Measurements from ENCODE around the gene NCOA7.
"Not testable (repeated sequence)": the region's sequence is repeated elsewhere in the genome, so short reads cannot be mapped to it uniquely, and the experiment has no call there.

NCOA7 gene

GRCh38 chr6:125961117-125961516 lies 170.4 kb downstream of the NCOA7 start:
- H3K4me2 ChIP-seq = no peak overlapping the region
- no peak overlapping the region for H3K27ac ChIP-seq

GRCh38 chr6:125962900-125963497 lies 172.2 kb downstream of the NCOA7 start:
- H3K4me3 ChIP-seq = no peak overlapping the region
- H3K36me3 ChIP-seq = peaks cover 35% of the 10 kb centered on the region
- H3K27ac ChIP-seq = no peak overlapping the region
- H4K20me1 ChIP-seq = peaks cover 24% of the 10 kb centered on the region; the same call in 1 of the 2 replicates
- H3K9ac ChIP-seq = no peak overlapping the region
- H3K9me3 ChIP-seq = no peaks in the 10 kb centered on the region
- H3K27me3 ChIP-seq = no peaks in the 10 kb centered on the region
- H3K4me1 ChIP-seq = peaks cover 19% of the 10 kb centered on the region
- H3K4me2 ChIP-seq = no peak overlapping the region
- no peak for TF ChIP-seq Cebpa-rat (IDR thresholded peaks at IDR 0.05)

More at GRCh38 chr6:125961117-125961516, 170.4 kb downstream of the NCOA7 start:
- H3K27me3 ChIP-seq = no peaks in the 10 kb centered on the region
- H3K36me3 ChIP-seq = peaks cover 23% of the 10 kb centered on the region
- H3K9me3 ChIP-seq = no peaks in the 10 kb centered on the region
- H3K9ac ChIP-seq = no peak overlapping the region
- no peak for TF ChIP-seq Cebpa-rat (IDR thresholded peaks at IDR 0.05)
- peaks cover 24% of the 10 kb centered on the region; the same call in 1 of the 2 replicates for H4K20me1 ChIP-seq
- H3K4me3 ChIP-seq = no peak overlapping the region
- H3K4me1 ChIP-seq = peaks cover 25% of the 10 kb centered on the region

- Histone ChIP-seq H4K20me1 (peaks cover 24% of the 10 kb centered on the region; the same call in 1 of the 2 replicates), H3K4me3 (no peak overlapping the region), H3K27me3 (no peaks in the 10 kb centered on the region), H3K9me3 (no peaks in the 10 kb centered on the region), H3K36me3 (peaks cover 40% of the 10 kb centered on the region), H3K9ac (no peak overlapping the region), H3K4me2 (no peak overlapping the region), H3K27ac (no peak overlapping the region), H3K4me1 (peaks cover 19% of the 10 kb centered on the region)
- no peak for TF ChIP-seq Cebpa-rat (IDR thresholded peaks at IDR 0.05)
Measured at GRCh38 chr6:125963817-125964216, 173.1 kb downstream of the NCOA7 start.

- H3K4me2 ChIP-seq = no peak overlapping the region
- no peak for TF ChIP-seq Cebpa-rat (IDR thresholded peaks at IDR 0.05)
- H3K9me3 ChIP-seq = no peaks in the 10 kb centered on the region
- no peak overlapping the region for H3K4me3 ChIP-seq
- no peak overlapping the region for H3K27ac ChIP-seq
- peaks cover 16% of the 10 kb centered on the region; the same call in 1 of the 2 replicates for H4K20me1 ChIP-seq
- H3K36me3 ChIP-seq = peaks cover 27% of the 10 kb centered on the region
- no peaks in the 10 kb centered on the region for H3K27me3 ChIP-seq
- H3K9ac ChIP-seq = no peak overlapping the region
- H3K4me1 ChIP-seq = peaks cover 17% of the 10 kb centered on the region
Measured at GRCh38 chr6:125966569-125966968, 175.8 kb downstream of the NCOA7 start.

GRCh38 chr6:125968493-125968892 lies 177.7 kb downstream of the NCOA7 start:
- no peak for TF ChIP-seq Cebpa-rat (IDR thresholded peaks at IDR 0.05)
- no peaks in the 10 kb centered on the region for H3K27me3 ChIP-seq
- peaks cover 11% of the 10 kb centered on the region for H3K4me1 ChIP-seq
- H4K20me1 ChIP-seq = peaks cover 6% of the 10 kb centered on the region; the same call in 1 of the 2 replicates
- H3K36me3 ChIP-seq = peaks cover 32% of the 10 kb centered on the region
- no peaks in the 10 kb centered on the region for H3K9me3 ChIP-seq
- no peak overlapping the region for H3K27ac ChIP-seq
- no peak overlapping the region for H3K9ac ChIP-seq
- H3K4me3 ChIP-seq = no peak overlapping the region
- peak overlapping the region; percentile 52 for H3K4me2 ChIP-seq

- Histone ChIP-seq H3K4me3 (no peak overlapping the region), H3K27ac (no peak overlapping the region), H3K4me2 (no peak overlapping the region), H4K20me1 (no peaks in the 10 kb centered on the region; the same call in 1 of the 2 replicates), H3K9ac (no peak overlapping the region), H3K4me1 (peaks cover 11% of the 10 kb centered on the region), H3K27me3 (no peaks in the 10 kb centered on the region), H3K9me3 (no peaks in the 10 kb centered on the region), H3K36me3 (peaks cover 43% of the 10 kb centered on the region)
- no peak for TF ChIP-seq Cebpa-rat (IDR thresholded peaks at IDR 0.05)
Measured at GRCh38 chr6:125970760-125971159, 180.0 kb downstream of the NCOA7 start.

- not testable (repeated sequence) for H3K27me3 ChIP-seq, H3K4me3 ChIP-seq, H3K9ac ChIP-seq, H3K4me2 ChIP-seq, H3K27ac ChIP-seq, H4K20me1 ChIP-seq, H3K9me3 ChIP-seq
- peaks cover 11% of the 10 kb centered on the region for H3K4me1 ChIP-seq
- peaks cover 40% of the 10 kb centered on the region for H3K36me3 ChIP-seq
Measured at GRCh38 chr6:125972478-125972877, 181.7 kb downstream of the NCOA7 start.

- no peaks in the 10 kb centered on the region for H3K27me3 ChIP-seq
- H3K27ac ChIP-seq = no peak overlapping the region
- no peak overlapping the region for H3K4me3 ChIP-seq
- no peak for TF ChIP-seq Cebpa-rat (IDR thresholded peaks at IDR 0.05)
- peaks cover 27% of the 10 kb centered on the region; the same call in 1 of the 2 replicates for H3K36me3 ChIP-seq
- H3K4me1 ChIP-seq = no peaks in the 10 kb centered on the region
- no peak overlapping the region for H3K4me2 ChIP-seq
- no peaks in the 10 kb centered on the region for H4K20me1 ChIP-seq
- H3K9ac ChIP-seq = no peak overlapping the region
- H3K9me3 ChIP-seq = no peaks in the 10 kb centered on the region
Measured at GRCh38 chr6:125974214-125974866, 183.6 kb downstream of the NCOA7 start.

- H4K20me1 ChIP-seq = no peaks in the 10 kb centered on the region
- no peak overlapping the region for H3K4me3 ChIP-seq
- peaks cover 28% of the 10 kb centered on the region for H3K36me3 ChIP-seq
- H3K4me2 ChIP-seq = no peak overlapping the region
- no peak overlapping the region for H3K27ac ChIP-seq
- TF ChIP-seq Cebpa-rat (IDR thresholded peaks at IDR 0.05) = no peak
- H3K27me3 ChIP-seq = no peaks in the 10 kb centered on the region
- H3K9me3 ChIP-seq = no peaks in the 10 kb centered on the region
- no peak overlapping the region for H3K9ac ChIP-seq
- no peaks in the 10 kb centered on the region for H3K4me1 ChIP-seq
Measured at GRCh38 chr6:125979101-125979500, 188.3 kb downstream of the NCOA7 start.
